IPS-18c (cell line): Measurements from ENCODE around the gene PKLR.

Experiments
- H3K4me3 ChIP-seq: 2 replicates; pipeline ENCODE4 v1.7.0; 2013; ENCODE audit warnings: low read depth, mild to moderate bottlenecking, low read length, moderate library complexity; ENCODE audit not compliant: insufficient read depth
- H3K9me3 ChIP-seq: one replicate; pipeline ENCODE4 v1.6.1; 2013; ENCODE audit warnings: mild to moderate bottlenecking, low read length, moderate library complexity; ENCODE audit not compliant: control insufficient read depth, insufficient read depth

The PKLR gene

GRCh38 chr1:155320661-155321617 lies 19.7 kb upstream of the PKLR start, which contains the start of gene RUSC1:
TSS of gene RUSC1 (plus strand) at chr1:155320894. CDS start at chr1:155321774, 880 bp downstream.
- no peaks in the 10 kb centered on the region for H3K9me3 ChIP-seq
- peak within 1 kb of the TSS; percentile 99 for H3K4me3 ChIP-seq

GRCh38 chr1:155320252-155320651 lies 19.0 kb upstream of the PKLR start:
- Histone ChIP-seq H3K9me3 (no peaks in the 10 kb centered on the region), H3K4me3 (peak overlapping the region; percentile 99)

- Histone ChIP-seq H3K9me3 (no peaks in the 10 kb centered on the region), H3K4me3 (no peak overlapping the region)
Measured at GRCh38 chr1:155319536-155319935, 18.3 kb upstream of the PKLR start.

- H3K4me3 ChIP-seq, result no peak overlapping the region
- no peaks in the 10 kb centered on the region for H3K9me3 ChIP-seq
Measured at GRCh38 chr1:155318082-155318481, 16.8 kb upstream of the PKLR start.

- no peaks in the 10 kb centered on the region for H3K9me3 ChIP-seq
Measured at GRCh38 chr1:155316922-155317321, 15.7 kb upstream of the PKLR start.

GRCh38 chr1:155313261-155313660 lies 12.0 kb upstream of the PKLR start:
- no peak overlapping the region for H3K4me3 ChIP-seq
- no peaks in the 10 kb centered on the region for H3K9me3 ChIP-seq

More at GRCh38 chr1:155316922-155317321, 15.7 kb upstream of the PKLR start:
- H3K4me3 ChIP-seq, result no peak overlapping the region

GRCh38 chr1:155309423-155310021 lies 8.3 kb upstream of the PKLR start:
- peak overlapping the region; percentile 99 for H3K4me3 ChIP-seq
- no peaks in the 10 kb centered on the region for H3K9me3 ChIP-seq

GRCh38 chr1:155308493-155309422 lies 7.5 kb upstream of the PKLR start, which contains the start of gene FDPS:
TSS of gene FDPS (plus strand) at chr1:155308866. CDS start at chr1:155309790, 924 bp downstream.
- Histone ChIP-seq H3K4me3 (peak within 1 kb of the TSS; percentile 99), H3K9me3 (no peaks in the 10 kb centered on the region)

- H3K4me3 ChIP-seq, result no peak overlapping the region
- H3K9me3 ChIP-seq, result no peaks in the 10 kb centered on the region
Measured at GRCh38 chr1:155307247-155307740, 6.1 kb upstream of the PKLR start.

- Histone ChIP-seq H3K4me3 (no peak overlapping the region), H3K9me3 (no peaks in the 10 kb centered on the region)
Measured at GRCh38 chr1:155305881-155306391, 4.7 kb upstream of the PKLR start.

- no peaks in the 10 kb centered on the region for H3K9me3 ChIP-seq
- no peak overlapping the region for H3K4me3 ChIP-seq
Measured at GRCh38 chr1:155304558-155305063, 3.4 kb upstream of the PKLR start.

- Histone ChIP-seq H3K9me3 (no peaks in the 10 kb centered on the region), H3K4me3 (no peak overlapping the region)
Measured at GRCh38 chr1:155300553-155301329, 497 bp downstream of the PKLR start.

- Histone ChIP-seq H3K9me3 (peaks cover 2% of the 10 kb centered on the region), H3K4me3 (no peak overlapping the region)
Measured at GRCh38 chr1:155300024-155300423, 1.2 kb downstream of the PKLR start.

GRCh38 chr1:155297384-155297783 lies 3.9 kb downstream of the PKLR start:
- no peak overlapping the region for H3K4me3 ChIP-seq
- H3K9me3 ChIP-seq, result peaks cover 2% of the 10 kb centered on the region

- Histone ChIP-seq H3K9me3 (peaks cover 2% of the 10 kb centered on the region), H3K4me3 (no peak overlapping the region)
Measured at GRCh38 chr1:155296661-155297060, 4.6 kb downstream of the PKLR start.

GRCh38 chr1:155295942-155296267 lies 5.3 kb downstream of the PKLR start:
- Histone ChIP-seq H3K4me3 (peak overlapping the region; percentile 87), H3K9me3 (peaks cover 2% of the 10 kb centered on the region)
